ENCODE results near the gene PLA2G4D.

PLA2G4D gene

GRCh38 chr15:42094512-42094963 lies at the start of gene PLA2G4D:
TSS of gene PLA2G4D (minus strand) at chr15:42094562. CDS start at chr15:42094459, 103 bp downstream.
- no peak for DNase-seq

GRCh38 chr15:42143356-42143755 lies 49.0 kb upstream of the PLA2G4D start:
- no peak for DNase-seq

GRCh38 chr15:42141795-42142667 lies 47.7 kb upstream of the PLA2G4D start:
- no peak for DNase-seq

- no peak for DNase-seq
These were observed 46.9 kb upstream of the PLA2G4D start for GRCh38 chr15:42141246-42141645.

- DNase-seq = peak; percentile 28
These were observed 46.2 kb upstream of the PLA2G4D start for GRCh38 chr15:42140383-42141070.

GRCh38 chr15:42139596-42139995 lies 45.2 kb upstream of the PLA2G4D start:
- peak; percentile 62 for DNase-seq

GRCh38 chr15:42138968-42139386 lies 44.6 kb upstream of the PLA2G4D start:
- no peak for DNase-seq

GRCh38 chr15:42138411-42138810 lies 44.0 kb upstream of the PLA2G4D start:
- DNase-seq = no peak

- DNase-seq = peak; percentile 82
These were observed 43.3 kb upstream of the PLA2G4D start for GRCh38 chr15:42137461-42138261.

GRCh38 chr15:42136513-42136912 lies 42.2 kb upstream of the PLA2G4D start:
- no peak for DNase-seq

- no peak for DNase-seq
These were observed 41.0 kb upstream of the PLA2G4D start for GRCh38 chr15:42135351-42135750.

- no peak for DNase-seq
These were observed 40.4 kb upstream of the PLA2G4D start for GRCh38 chr15:42134617-42135245.

- DNase-seq = peak; percentile 81
These were observed 39.6 kb upstream of the PLA2G4D start for GRCh38 chr15:42133886-42134502.

GRCh38 chr15:42133356-42133755 lies 39.0 kb upstream of the PLA2G4D start:
- DNase-seq = no peak

GRCh38 chr15:42131826-42132806 lies 37.8 kb upstream of the PLA2G4D start:
- no peak for DNase-seq

- no peak for DNase-seq
These were observed 36.6 kb upstream of the PLA2G4D start for GRCh38 chr15:42131006-42131405.

- DNase-seq = no peak
These were observed 36.1 kb upstream of the PLA2G4D start for GRCh38 chr15:42130246-42130986.

- no peak for DNase-seq
These were observed 35.0 kb upstream of the PLA2G4D start for GRCh38 chr15:42129364-42129763.

GRCh38 chr15:42128476-42128875 lies 34.1 kb upstream of the PLA2G4D start:
- DNase-seq = no peak

- no peak for DNase-seq
These were observed 29.2 kb upstream of the PLA2G4D start for GRCh38 chr15:42123546-42123945.

All from hematopoietic multipotent progenitor cell treated with erythropoietin and hydrocortisone succinate and interleukin-3 and kit ligand, for 6 days (in vitro differentiated cells).